TTC549 (cell line): ENCODE results near the gene RIMBP2.
"Not testable (repeated sequence)": the region's sequence is repeated elsewhere in the genome, so short reads cannot be mapped to it uniquely, and the experiment has no call there.

Experiments
- FAIRE-seq: peaks from 2 replicates; lab custom pipeline; 2012; peaks lifted over from hg19 to GRCh38; lab: Jason Lieb, UNC

Gene RIMBP2

GRCh38 chr12:130705178-130705822, 10.8 kb downstream of the RIMBP2 start:
- no peak for FAIRE-seq

- FAIRE-seq: no peak
These were observed 11.5 kb downstream of the RIMBP2 start for GRCh38 chr12:130704606-130705005.

GRCh38 chr12:130703733-130704375, 12.2 kb downstream of the RIMBP2 start:
- FAIRE-seq: no peak

GRCh38 chr12:130702966-130703732, 12.9 kb downstream of the RIMBP2 start:
- FAIRE-seq: no peak

- FAIRE-seq: no peak
These were observed 14.7 kb downstream of the RIMBP2 start for GRCh38 chr12:130701402-130701744.

- no peak for FAIRE-seq
These were observed 15.4 kb downstream of the RIMBP2 start for GRCh38 chr12:130700492-130701401.

- FAIRE-seq: no peak
These were observed 18.0 kb downstream of the RIMBP2 start for GRCh38 chr12:130698106-130698505.

- no peak for FAIRE-seq
These were observed 19.6 kb downstream of the RIMBP2 start for GRCh38 chr12:130696379-130697100.

- FAIRE-seq: no peak
These were observed 21.0 kb downstream of the RIMBP2 start for GRCh38 chr12:130695061-130695460.

- no peak for FAIRE-seq
These were observed 26.4 kb downstream of the RIMBP2 start for GRCh38 chr12:130689408-130690405.

- FAIRE-seq: not testable (repeated sequence)
These were observed 27.1 kb downstream of the RIMBP2 start for GRCh38 chr12:130688999-130689398.

- no peak for FAIRE-seq
These were observed 28.0 kb downstream of the RIMBP2 start for GRCh38 chr12:130687796-130688778.

- no peak for FAIRE-seq
These were observed 28.9 kb downstream of the RIMBP2 start for GRCh38 chr12:130687190-130687589.

GRCh38 chr12:130686511-130686991, 29.5 kb downstream of the RIMBP2 start:
- FAIRE-seq: no peak

GRCh38 chr12:130685850-130686249, 30.2 kb downstream of the RIMBP2 start:
- no peak for FAIRE-seq

GRCh38 chr12:130685250-130685787, 30.8 kb downstream of the RIMBP2 start:
- FAIRE-seq: no peak

- no peak for FAIRE-seq
These were observed 32.3 kb downstream of the RIMBP2 start for GRCh38 chr12:130683811-130684210.

- FAIRE-seq: no peak
These were observed 33.0 kb downstream of the RIMBP2 start for GRCh38 chr12:130683080-130683479.
